ENCODE measurements around the gene CBX6.
"Not testable (repeated sequence)": the region's sequence is repeated elsewhere in the genome, so short reads cannot be mapped to it uniquely, and the experiment has no call there.

CBX6 gene

GRCh38 chr22:38859581-38860282 is 12.3 kb downstream of the CBX6 start:
- no peak for DNase-seq

- no peak for DNase-seq
Observed at GRCh38 chr22:38858492-38858891, 13.5 kb downstream of the CBX6 start.

- DNase-seq: not testable (repeated sequence)
Observed at GRCh38 chr22:38854476-38854875, 17.5 kb downstream of the CBX6 start.

GRCh38 chr22:38853883-38854282 is 18.1 kb downstream of the CBX6 start:
- not testable (repeated sequence) for DNase-seq

GRCh38 chr22:38853196-38853651 is 18.8 kb downstream of the CBX6 start:
- no peak for DNase-seq

- no peak for DNase-seq
Observed at GRCh38 chr22:38852522-38852921, 19.5 kb downstream of the CBX6 start.

GRCh38 chr22:38850941-38851849 is 20.8 kb downstream of the CBX6 start:
- DNase-seq: no peak

- DNase-seq: no peak
Observed at GRCh38 chr22:38850399-38850798, 21.6 kb downstream of the CBX6 start.

GRCh38 chr22:38849811-38850210 is 22.2 kb downstream of the CBX6 start:
- DNase-seq: no peak

- no peak for DNase-seq
Observed at GRCh38 chr22:38846412-38846811, 25.6 kb downstream of the CBX6 start.

- no peak for DNase-seq
Observed at GRCh38 chr22:38845004-38845740, 26.8 kb downstream of the CBX6 start.

GRCh38 chr22:38844315-38845003 is 27.6 kb downstream of the CBX6 start:
- no peak for DNase-seq

GRCh38 chr22:38843657-38844314 is 28.2 kb downstream of the CBX6 start, which contains the start of gene NPTXR:
Gene NPTXR, minus strand, starts transcription at chr22:38844028.
- peak; percentile 36 for DNase-seq

- peak; percentile 52 for DNase-seq
Observed at GRCh38 chr22:38843201-38843656, 28.8 kb downstream of the CBX6 start.

- DNase-seq: no peak
Observed at GRCh38 chr22:38842512-38843200, 29.4 kb downstream of the CBX6 start.

- DNase-seq: no peak
Observed at GRCh38 chr22:38841635-38842034, 30.4 kb downstream of the CBX6 start.

- no peak for DNase-seq
Observed at GRCh38 chr22:38841211-38841610, 30.8 kb downstream of the CBX6 start.

GRCh38 chr22:38840129-38840528 is 31.9 kb downstream of the CBX6 start:
- DNase-seq: no peak

GRCh38 chr22:38839686-38840085 is 32.3 kb downstream of the CBX6 start:
- DNase-seq: no peak

- no peak for DNase-seq
Observed at GRCh38 chr22:38837414-38837928, 34.5 kb downstream of the CBX6 start.

- no peak for DNase-seq
Observed at GRCh38 chr22:38835888-38836301, 36.1 kb downstream of the CBX6 start.
